ENCODE results near the gene SPTAN1.
"Not testable (repeated sequence)": the region's sequence is repeated elsewhere in the genome, so short reads cannot be mapped to it uniquely, and the experiment has no call there.

The SPTAN1 gene

DNA sequence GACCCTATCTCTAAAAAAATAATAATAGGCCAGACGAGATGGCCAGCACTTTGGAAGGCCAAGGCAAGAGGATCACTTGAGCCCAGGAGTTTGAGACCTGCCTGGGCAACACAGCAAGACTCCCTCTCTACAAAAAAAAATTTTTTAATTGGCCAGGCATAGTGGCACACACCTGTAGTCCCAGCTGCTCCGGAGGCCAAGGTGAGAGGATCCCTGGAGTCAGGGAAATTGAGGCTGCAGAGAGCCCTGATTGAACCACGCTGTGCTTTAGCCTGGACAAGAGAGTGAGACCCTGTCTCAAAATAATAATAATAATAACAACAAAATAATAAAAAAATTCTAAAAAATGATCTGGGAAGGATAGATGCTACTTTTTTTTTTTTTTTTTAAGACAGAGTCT is 105.4 kb downstream of the SPTAN1 start:
- DNase-seq: no peak
- Mint-ChIP-seq H3K4me3 (no peak overlapping the region), H3K4me1 (peaks cover 18% of the 10 kb centered on the region), H3K36me3 (peaks cover 6% of the 10 kb centered on the region), H3K27ac (peak overlapping the region; percentile 99), H3K27me3 (no peaks in the 10 kb centered on the region), H3K9me3 (no peaks in the 10 kb centered on the region)
- CTCF ChIA-PET: no interaction called here

DNA sequence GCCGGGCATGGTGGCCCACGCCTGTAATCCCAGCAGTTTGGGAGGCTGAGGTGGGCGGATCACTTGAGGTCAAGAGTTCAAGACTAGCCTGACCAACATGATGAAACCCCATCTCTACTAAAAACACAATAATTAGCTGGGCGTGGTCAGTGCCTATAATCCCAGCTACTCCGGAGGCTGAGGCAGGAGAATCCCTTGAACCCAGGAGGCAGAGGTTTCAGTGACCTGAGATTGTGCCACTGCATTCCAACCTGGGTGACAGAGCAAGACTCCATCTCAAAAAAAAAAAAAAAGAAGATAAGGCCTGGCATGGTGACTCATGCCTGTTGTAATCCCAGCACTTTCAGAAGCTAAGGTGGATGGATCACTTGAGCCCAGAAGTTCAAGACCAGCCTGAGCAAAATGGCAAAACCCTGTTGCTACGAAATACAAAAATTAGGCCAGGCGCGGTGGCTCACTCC is 114.1 kb downstream of the SPTAN1 start:
- H3K4me3 Mint-ChIP-seq, H3K9me3 Mint-ChIP-seq, CTCF ChIA-PET: not testable (repeated sequence)

DNA sequence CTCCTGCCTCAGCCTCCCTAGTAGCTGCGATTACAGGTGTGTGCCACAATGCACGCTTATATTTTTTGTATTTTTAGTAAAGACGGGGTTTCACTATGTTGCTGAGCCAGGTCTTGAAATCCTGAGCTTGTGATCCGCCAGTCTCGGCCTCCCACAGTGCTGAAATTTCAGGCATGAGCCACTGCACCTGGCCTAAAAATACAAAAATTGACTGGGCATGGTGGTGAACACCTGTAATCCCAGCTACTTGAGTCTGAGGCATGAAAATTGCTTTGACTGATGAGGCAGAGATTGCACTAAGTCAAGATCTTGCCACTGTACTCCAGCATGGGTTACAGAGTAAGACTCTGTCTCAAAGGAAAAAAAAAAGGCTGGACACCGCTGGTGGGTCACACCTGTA is 117.4 kb downstream of the SPTAN1 start:
- Mint-ChIP-seq H3K36me3 (no peaks in the 10 kb centered on the region), H3K4me1 (no peaks in the 10 kb centered on the region), H3K27me3 (no peaks in the 10 kb centered on the region), H3K9me3 (no peaks in the 10 kb centered on the region), H3K27ac (no peak overlapping the region), H3K4me3 (no peak overlapping the region)
- CTCF ChIA-PET: no interaction called here
- peak; percentile 6 for DNase-seq

More for the DNA sequence above, 114.1 kb downstream of the SPTAN1 start:
- not testable (repeated sequence) for H3K27me3 Mint-ChIP-seq, H3K4me1 Mint-ChIP-seq, DNase-seq, H3K27ac Mint-ChIP-seq, H3K36me3 Mint-ChIP-seq

DNA sequence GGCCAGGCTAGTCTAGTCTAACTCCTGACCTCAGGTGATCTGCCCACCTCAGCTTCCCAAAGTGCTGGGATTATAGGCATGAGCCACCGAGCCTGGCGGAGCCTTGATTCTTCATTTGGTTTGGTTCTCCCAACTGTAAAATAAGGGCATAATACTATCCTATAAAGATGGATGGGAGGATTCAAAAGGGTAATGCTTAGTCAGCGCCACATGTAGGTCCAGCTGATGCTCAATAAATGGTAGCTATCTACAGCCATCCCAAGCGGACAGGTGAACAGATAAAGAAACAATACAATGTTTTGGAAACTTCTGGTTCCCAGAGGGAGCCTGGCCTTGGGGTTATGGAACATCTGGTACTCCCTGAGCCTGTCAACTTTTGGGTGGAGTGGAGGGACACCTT is 123.0 kb downstream of the SPTAN1 start:
- H3K4me3 Mint-ChIP-seq: no peak overlapping the region
- DNase-seq: no peak
- peaks cover 8% of the 10 kb centered on the region for H3K36me3 Mint-ChIP-seq
- H3K9me3 Mint-ChIP-seq: no peaks in the 10 kb centered on the region
- no peaks in the 10 kb centered on the region for H3K4me1 Mint-ChIP-seq
- H3K27ac Mint-ChIP-seq: no peak overlapping the region
- CTCF ChIA-PET: interaction anchor here (0.7 to 1.1 kb wide), 2 partner anchors 32 to 237 kb away, joined by 3 to 4 read pairs; no protein-coding TSS in a partner anchor
- no peaks in the 10 kb centered on the region for H3K27me3 Mint-ChIP-seq

DNA sequence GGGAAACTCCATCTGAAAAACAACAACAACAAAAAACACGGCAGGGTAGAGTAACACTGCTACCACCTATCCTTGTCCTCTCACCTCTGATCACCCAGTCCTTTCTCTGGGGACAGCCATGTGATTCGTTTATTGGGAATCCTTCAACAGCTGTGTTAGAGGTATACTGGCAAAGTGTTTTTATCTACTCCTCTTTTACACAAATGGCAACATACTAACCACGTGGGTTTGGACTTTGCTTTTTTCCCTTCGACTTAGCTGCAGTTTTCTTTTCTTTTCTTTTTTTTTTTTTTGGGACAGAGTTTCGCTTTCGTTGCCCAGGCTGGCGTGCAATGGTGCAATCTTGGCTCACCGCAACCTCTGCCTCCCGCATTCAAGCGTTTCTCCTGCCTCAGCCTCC is 125.4 kb downstream of the SPTAN1 start:
- Mint-ChIP-seq H3K27me3 (no peaks in the 10 kb centered on the region), H3K36me3 (peaks cover 12% of the 10 kb centered on the region), H3K9me3 (no peaks in the 10 kb centered on the region), H3K4me3 (no peak overlapping the region), H3K27ac (no peak overlapping the region), H3K4me1 (peaks cover 4% of the 10 kb centered on the region)
- DNase-seq: no peak
- CTCF ChIA-PET: no interaction called here
